Ishikawa (cell line): ENCODE results near the gene ZFR2.

Experiments used
- CEBPB ChIP-seq: IDR thresholded peaks from 2 replicates; pipeline ENCODE4 v1.6.1; 2012
- CREB1 ChIP-seq: IDR thresholded peaks from 2 replicates; pipeline ENCODE4 v1.6.1; 2012; ENCODE audit warnings: low read depth
- EGR1 ChIP-seq: IDR thresholded peaks from 2 replicates; pipeline ENCODE4 v1.6.1; 2012
- EP300 ChIP-seq: IDR thresholded peaks from 2 replicates; pipeline ENCODE4 v1.6.1; 2012; ENCODE audit warnings: borderline replicate concordance
- RAD21 ChIP-seq: IDR thresholded peaks from 2 replicates; pipeline ENCODE4 v1.6.1; 2012; ENCODE audit warnings: low read depth
- TAF1 ChIP-seq: IDR thresholded peaks from 2 replicates; pipeline ENCODE4 v1.6.1; 2012; ENCODE audit warnings: low read depth, mild to moderate bottlenecking
- TCF12 ChIP-seq: IDR thresholded peaks from 2 replicates; pipeline ENCODE4 v1.6.1; 2012; ENCODE audit warnings: low read depth
- TEAD4 ChIP-seq: IDR thresholded peaks from 2 replicates; pipeline ENCODE4 v1.6.1; 2012
- YY1 ChIP-seq: IDR thresholded peaks from 2 replicates; pipeline ENCODE4 v1.6.1; 2012; ENCODE audit warnings: low read depth
- ZBTB7A ChIP-seq: IDR thresholded peaks from 2 replicates; pipeline ENCODE4 v1.6.1; 2012; ENCODE audit warnings: low read depth
- TF ChIP-seq, protein P1 (sequence below): IDR thresholded peaks from 2 replicates; pipeline ENCODE4 v1.6.1; 2012
- TF ChIP-seq, protein P2 (sequence below): IDR thresholded peaks from 2 replicates; pipeline ENCODE4 v1.6.1; 2012
- TF ChIP-seq, protein P3 (sequence below): IDR thresholded peaks from 2 replicates; pipeline ENCODE4 v1.6.1; 2012; ENCODE audit warnings: low read depth, mild to moderate bottlenecking

DNA sequence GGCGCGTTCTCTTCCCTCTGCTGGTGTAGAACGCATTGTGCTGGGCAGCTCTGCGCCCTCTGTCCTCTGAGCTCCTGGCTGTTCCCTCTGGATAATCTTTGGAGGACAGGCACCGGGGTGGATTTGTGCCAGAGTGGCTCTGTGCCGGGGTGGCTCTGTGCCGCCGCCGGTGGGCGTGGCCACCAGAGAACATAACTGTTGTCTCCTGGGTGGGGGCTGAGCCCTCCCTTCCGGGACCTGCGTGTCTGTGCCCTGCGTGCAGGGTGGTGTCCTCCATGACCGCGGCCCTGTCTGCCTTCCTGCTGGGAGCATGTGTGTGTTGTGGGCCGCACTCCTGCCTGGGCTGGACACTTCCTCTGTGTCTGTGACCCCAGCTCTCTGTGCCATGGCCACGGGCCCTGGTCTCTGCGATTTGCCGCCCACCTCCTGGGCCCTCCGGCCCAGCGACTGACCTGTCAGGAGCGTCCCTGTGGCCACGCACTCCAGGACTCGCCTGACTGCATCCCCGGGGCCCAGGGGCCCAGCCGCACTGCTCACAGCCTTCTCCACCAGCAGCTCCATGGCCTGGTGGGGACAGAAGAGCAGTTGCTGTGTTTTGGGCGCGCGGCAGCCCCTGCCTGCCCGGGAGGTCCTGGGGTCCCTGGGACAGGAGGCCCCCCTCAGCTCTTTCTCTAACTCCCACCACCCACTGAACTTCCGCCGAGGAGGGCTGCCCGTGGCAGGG is 60.3 kb downstream of the ZFR2 start:
- TF ChIP-seq TAF1 (no peak), YY1 (no peak), TCF12 (no peak), EGR1 (no peak), EP300 (no peak), TEAD4 (no peak), RAD21 (no peak), CEBPB (no peak), CREB1 (no peak), ZBTB7A (no peak)
- TF ChIP-seq, protein P1, sequence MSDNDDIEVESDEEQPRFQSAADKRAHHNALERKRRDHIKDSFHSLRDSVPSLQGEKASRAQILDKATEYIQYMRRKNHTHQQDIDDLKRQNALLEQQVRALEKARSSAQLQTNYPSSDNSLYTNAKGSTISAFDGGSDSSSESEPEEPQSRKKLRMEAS, result no peak
- TF ChIP-seq, protein P2, sequence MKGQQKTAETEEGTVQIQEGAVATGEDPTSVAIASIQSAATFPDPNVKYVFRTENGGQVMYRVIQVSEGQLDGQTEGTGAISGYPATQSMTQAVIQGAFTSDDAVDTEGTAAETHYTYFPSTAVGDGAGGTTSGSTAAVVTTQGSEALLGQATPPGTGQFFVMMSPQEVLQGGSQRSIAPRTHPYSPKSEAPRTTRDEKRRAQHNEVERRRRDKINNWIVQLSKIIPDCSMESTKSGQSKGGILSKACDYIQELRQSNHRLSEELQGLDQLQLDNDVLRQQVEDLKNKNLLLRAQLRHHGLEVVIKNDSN, result no peak
- TF ChIP-seq, protein P3, sequence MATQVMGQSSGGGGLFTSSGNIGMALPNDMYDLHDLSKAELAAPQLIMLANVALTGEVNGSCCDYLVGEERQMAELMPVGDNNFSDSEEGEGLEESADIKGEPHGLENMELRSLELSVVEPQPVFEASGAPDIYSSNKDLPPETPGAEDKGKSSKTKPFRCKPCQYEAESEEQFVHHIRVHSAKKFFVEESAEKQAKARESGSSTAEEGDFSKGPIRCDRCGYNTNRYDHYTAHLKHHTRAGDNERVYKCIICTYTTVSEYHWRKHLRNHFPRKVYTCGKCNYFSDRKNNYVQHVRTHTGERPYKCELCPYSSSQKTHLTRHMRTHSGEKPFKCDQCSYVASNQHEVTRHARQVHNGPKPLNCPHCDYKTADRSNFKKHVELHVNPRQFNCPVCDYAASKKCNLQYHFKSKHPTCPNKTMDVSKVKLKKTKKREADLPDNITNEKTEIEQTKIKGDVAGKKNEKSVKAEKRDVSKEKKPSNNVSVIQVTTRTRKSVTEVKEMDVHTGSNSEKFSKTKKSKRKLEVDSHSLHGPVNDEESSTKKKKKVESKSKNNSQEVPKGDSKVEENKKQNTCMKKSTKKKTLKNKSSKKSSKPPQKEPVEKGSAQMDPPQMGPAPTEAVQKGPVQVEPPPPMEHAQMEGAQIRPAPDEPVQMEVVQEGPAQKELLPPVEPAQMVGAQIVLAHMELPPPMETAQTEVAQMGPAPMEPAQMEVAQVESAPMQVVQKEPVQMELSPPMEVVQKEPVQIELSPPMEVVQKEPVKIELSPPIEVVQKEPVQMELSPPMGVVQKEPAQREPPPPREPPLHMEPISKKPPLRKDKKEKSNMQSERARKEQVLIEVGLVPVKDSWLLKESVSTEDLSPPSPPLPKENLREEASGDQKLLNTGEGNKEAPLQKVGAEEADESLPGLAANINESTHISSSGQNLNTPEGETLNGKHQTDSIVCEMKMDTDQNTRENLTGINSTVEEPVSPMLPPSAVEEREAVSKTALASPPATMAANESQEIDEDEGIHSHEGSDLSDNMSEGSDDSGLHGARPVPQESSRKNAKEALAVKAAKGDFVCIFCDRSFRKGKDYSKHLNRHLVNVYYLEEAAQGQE, result no peak
